ENCODE measurements around the gene CMTR1.

DNA sequence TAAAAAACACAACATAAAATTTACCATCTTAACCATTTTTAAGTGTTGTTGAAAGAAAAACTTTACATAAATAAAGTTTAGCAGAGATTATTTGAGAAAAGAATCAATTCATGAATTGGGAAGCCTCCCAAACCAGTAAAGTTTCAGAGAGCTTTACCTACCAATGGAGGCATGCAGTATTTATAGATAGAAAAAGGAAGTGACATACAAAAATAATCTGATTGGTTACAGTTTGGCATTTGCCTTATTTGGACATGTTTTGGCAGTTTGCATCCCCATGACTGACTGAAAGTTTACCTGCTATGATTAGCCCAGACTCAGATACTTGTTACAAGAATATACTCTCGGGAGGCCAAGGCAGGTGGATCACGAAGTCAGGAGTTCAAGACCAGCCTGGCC, 3.7 kb upstream of the CMTR1 start:
- TF ChIP-seq MXI1 (IDR thresholded peaks at IDR 0.05; ENCODE audit: low read depth, low read length) (no peak), POLR2AphosphoS5 (IDR thresholded peaks at IDR 0.05; ENCODE audit: low read depth, low read length) (no peak)

All from SK-N-SH (cell line).